Measurements from ENCODE around the gene C11orf52. TPM values are rescaled to one million over a fixed set of nuclear protein-coding genes. Genes with fewer than 3 reads are reported as not detected.

C11orf52 gene
- total and polyA plus RNA-seq, 2 of the 13 experiments (the other 11 are each of a cell fraction or from before 2014, with no cell fraction given): 7.4 to 11.0 TPM

- 0 out of 4 replicates have a peak, but pooled peaks of 1 of the 2 experiments have one; percentile 20 for TF ChIP-seq HMGXB4 (CRISPR knock-in tag; IDR thresholded peaks at IDR 0.05; ENCODE audit: borderline replicate concordance in 1 of 2, low read depth in 1 of 2)
- peak; percentile 33; the same call in 1 of the 2 replicates for TF ChIP-seq TARDBP (CRISPR knock-in tag; IDR thresholded peaks at IDR 0.05)
- TF ChIP-seq EP300 (IDR thresholded peaks at IDR 0.05; ENCODE audit: low read depth in 2 of 2, low read length in 2 of 2): peak in 1 of 2 experiments; percentile 67; a peak in 1 of 4 replicates
- no peak for TF ChIP-seq EP300 (CRISPR knock-in tag; IDR thresholded peaks at IDR 0.05; ENCODE audit: borderline replicate concordance)
- peak; percentile 15; the same call in 1 of the 2 replicates for TF ChIP-seq ZMYM4 (CRISPR knock-in tag; IDR thresholded peaks at IDR 0.05)
- no peak for TF ChIP-seq TIGD3 (CRISPR knock-in tag; IDR thresholded peaks at IDR 0.05; ENCODE audit: borderline replicate concordance)
- peak; percentile 55 for TF ChIP-seq DRAP1 (CRISPR knock-in tag; IDR thresholded peaks at IDR 0.05)
- 0 out of 2 replicates have a peak, but pooled peaks have one; percentile 29 for TF ChIP-seq RCOR2 (CRISPR knock-in tag; IDR thresholded peaks at IDR 0.05)
- no peak for TF ChIP-seq ZNF280B (CRISPR knock-in tag; IDR thresholded peaks at IDR 0.05; ENCODE audit: borderline replicate concordance)
- TF ChIP-seq ZNF543 (CRISPR knock-in tag; IDR thresholded peaks at IDR 0.05): no peak
- 0 out of 2 replicates have a peak, but pooled peaks have one; percentile 8 for TF ChIP-seq RXRB (CRISPR knock-in tag; IDR thresholded peaks at IDR 0.05; ENCODE audit: borderline replicate concordance)
- TF ChIP-seq SOX6 (IDR thresholded peaks at IDR 0.05): no peak
- 0 out of 2 replicates have a peak, but pooled peaks have one; percentile 25 for TF ChIP-seq SOX6 (CRISPR knock-in tag; IDR thresholded peaks at IDR 0.05)
- TF ChIP-seq PHF21A (CRISPR knock-in tag; IDR thresholded peaks at IDR 0.05): 0 out of 2 replicates have a peak, but pooled peaks have one; percentile 26
- no peak for TF ChIP-seq PRDM10 (CRISPR knock-in tag; IDR thresholded peaks at IDR 0.05; ENCODE audit: low read depth)
- peak; percentile 60 for TF ChIP-seq SAP130 (CRISPR knock-in tag; IDR thresholded peaks at IDR 0.05; ENCODE audit: low read depth)
- TF ChIP-seq MIER3 (CRISPR knock-in tag; IDR thresholded peaks at IDR 0.05; ENCODE audit: borderline replicate concordance): peak; percentile 52; the same call in 1 of the 2 replicates
- peak; percentile 66; the same call in 1 of the 2 replicates for TF ChIP-seq PATZ1 (CRISPR knock-in tag; IDR thresholded peaks at IDR 0.05)
These were observed 20.0 kb downstream of the C11orf52 start (continued) for GRCh38 chr11:111938687-111939160.
